HepG2 (cell line): ENCODE results near the gene TGFBR1. TPM values are rescaled to one million over a fixed set of nuclear protein-coding genes. Genes with fewer than 3 reads are reported as not detected.
A peak's percentile ranks its signal among the peaks of the same experiment; 100 is the strongest.

Experiments used
- AHR ChIP-seq: IDR thresholded peaks from 2 replicates; pipeline ENCODE4 v1.6.1; 2018; ENCODE audit warnings: missing genetic modification reagents, missing compliant biosample characterization
- ATF7-NPFF ChIP-seq: sonication (generic); formaldehyde crosslinking; IDR thresholded peaks from 2 replicates; pipeline ENCODE4 v1.8.1; 2023; ENCODE audit warnings: mild to moderate bottlenecking, low read depth, missing genetic modification reagents, moderate library complexity
- FOSL2 ChIP-seq: sonication (generic); formaldehyde crosslinking; IDR thresholded peaks from 2 replicates; pipeline ENCODE4 v1.4.0; 2020; ENCODE audit warnings: missing genetic modification reagents
- MTA3 ChIP-seq: sonication (generic); formaldehyde crosslinking; IDR thresholded peaks from 2 replicates; pipeline ENCODE4 v1.4.0; 2020; ENCODE audit warnings: missing genetic modification reagents
- NAIF1 ChIP-seq: sonication (generic); formaldehyde crosslinking; IDR thresholded peaks from 2 replicates; pipeline ENCODE4 v1.5.0; 2020; ENCODE audit warnings: mild to moderate bottlenecking, missing genetic modification reagents, borderline replicate concordance
- NCOR1 ChIP-seq: fragments of 200-600 bp; sonication (generic); IDR thresholded peaks from 2 replicates; pipeline ENCODE4 v1.7.0; 2017; ENCODE audit warnings: antibody characterized with exemption, low read length, borderline replicate concordance
- NFKB2 ChIP-seq: sonication (generic); formaldehyde crosslinking; IDR thresholded peaks from 2 replicates; pipeline ENCODE4 v1.4.0; 2020; ENCODE audit warnings: missing genetic modification reagents, borderline replicate concordance
- NFYB ChIP-seq: sonication (generic); formaldehyde crosslinking; IDR thresholded peaks from 2 replicates; pipeline ENCODE4 v1.4.0; 2020; ENCODE audit warnings: missing genetic modification reagents
- PAF1 ChIP-seq: IDR thresholded peaks from 2 replicates; pipeline ENCODE4 v1.6.1; 2016; ENCODE audit warnings: missing genetic modification reagents, missing compliant biosample characterization
- POLR2G ChIP-seq: fragments of 200-400 bp; formaldehyde crosslinking; IDR thresholded peaks from 2 replicates; pipeline ENCODE4 v1.6.1; 2018; ENCODE audit warnings: mild to moderate bottlenecking, low read depth, low read length, moderate library complexity
- PRPF4 ChIP-seq: fragments of 200-400 bp; formaldehyde crosslinking; IDR thresholded peaks from 2 replicates; pipeline ENCODE4 v1.6.1; 2016; ENCODE audit warnings: low read length, low read depth; ENCODE audit not compliant: poor library complexity, severe bottlenecking
- RNF2 ChIP-seq: fragments of 450-650 bp; conservative IDR thresholded peaks from 2 replicates; pipeline ENCODE4 v1.6.1; 2016; ENCODE audit warnings: low read depth
- ZBTB1 ChIP-seq: sonication (generic); formaldehyde crosslinking; IDR thresholded peaks from 2 replicates; pipeline ENCODE4 v1.4.0; 2020; ENCODE audit warnings: missing genetic modification reagents, borderline replicate concordance
- ZNF331 ChIP-seq: sonication (generic); formaldehyde crosslinking; IDR thresholded peaks from 2 replicates; pipeline ENCODE4 v1.4.0; 2020; ENCODE audit warnings: missing genetic modification reagents
- ZNF557 ChIP-seq: sonication (generic); formaldehyde crosslinking; IDR thresholded peaks from 2 replicates; pipeline ENCODE4 v1.4.0; 2020; ENCODE audit warnings: missing genetic modification reagents
- ZNF737 ChIP-seq: sonication (generic); formaldehyde crosslinking; IDR thresholded peaks from 2 replicates; pipeline ENCODE4 v1.5.0; 2020; ENCODE audit warnings: missing genetic modification reagents, mild to moderate bottlenecking, borderline replicate concordance
- ZNF776 ChIP-seq: sonication (generic); formaldehyde crosslinking; IDR thresholded peaks from 2 replicates; pipeline ENCODE4 v1.4.0; 2020; ENCODE audit warnings: mild to moderate bottlenecking, missing genetic modification reagents
- ZNF792 ChIP-seq: IDR thresholded peaks from 2 replicates; pipeline ENCODE4 v1.6.1; 2016
- polyA plus RNA-seq, 8 experiments: library from polyadenylated mRNA; depleted of rRNA in 3 of 8; stranded (reverse) in 7 of 8; unstranded in 1 of 8; fragments of >200 nt; fragmentation: Illumina TruSeq in 4 of 8; extraction: Trizol in 4 of 8; gene quantifications; 2 replicates each; pipeline versions ENCODE4 v1.2.1 to v1.2.3, GENCODE V29; 2011 to 2016; ENCODE audit warnings: low read depth in 4 of 8, missing spikeins in 1 of 8, mixed read lengths in 1 of 8; ENCODE audit not compliant: insufficient read depth in 1 of 8
- total RNA-seq, 5 experiments: library from RNA; depleted of rRNA; stranded (reverse); fragments of >200 nt; fragmentation: Illumina TruSeq; extraction: Trizol; gene quantifications; 2 replicates each; pipeline ENCODE4 v1.2.3, GENCODE V29; 2016; ENCODE audit warnings: low read depth in 1 of 5
- TF ChIP-seq, protein P1 (sequence below): sonication (generic); formaldehyde crosslinking; IDR thresholded peaks from 2 replicates; pipeline ENCODE4 v1.4.0; 2020; ENCODE audit warnings: missing genetic modification reagents
- TF ChIP-seq, protein P2 (sequence below): sonication (generic); formaldehyde crosslinking; IDR thresholded peaks from 2 replicates; pipeline ENCODE4 v1.4.0; 2020; ENCODE audit warnings: mild to moderate bottlenecking, low read depth, missing genetic modification reagents
- TF ChIP-seq, protein P3 (sequence below): sonication (generic); formaldehyde crosslinking; IDR thresholded peaks from 2 replicates; pipeline ENCODE4 v1.5.1; 2020; ENCODE audit warnings: missing genetic modification reagents, mild to moderate bottlenecking, borderline replicate concordance
- TF ChIP-seq, protein P4 (sequence below): sonication (generic); formaldehyde crosslinking; IDR thresholded peaks from 2 replicates; pipeline ENCODE4 v1.5.1; 2020; ENCODE audit warnings: mild to moderate bottlenecking, moderate library complexity, missing genetic modification reagents
- TF ChIP-seq, protein P5 (sequence below): sonication (generic); formaldehyde crosslinking; IDR thresholded peaks from 2 replicates; pipeline ENCODE4 v1.8.0; 2023; ENCODE audit warnings: mild to moderate bottlenecking, missing genetic modification reagents

The TGFBR1 gene
- total and polyA plus RNA-seq, 2 of the 13 experiments (the other 11 are each of a cell fraction or from before 2014, with no cell fraction given): 16.8 to 23.9 TPM

DNA sequence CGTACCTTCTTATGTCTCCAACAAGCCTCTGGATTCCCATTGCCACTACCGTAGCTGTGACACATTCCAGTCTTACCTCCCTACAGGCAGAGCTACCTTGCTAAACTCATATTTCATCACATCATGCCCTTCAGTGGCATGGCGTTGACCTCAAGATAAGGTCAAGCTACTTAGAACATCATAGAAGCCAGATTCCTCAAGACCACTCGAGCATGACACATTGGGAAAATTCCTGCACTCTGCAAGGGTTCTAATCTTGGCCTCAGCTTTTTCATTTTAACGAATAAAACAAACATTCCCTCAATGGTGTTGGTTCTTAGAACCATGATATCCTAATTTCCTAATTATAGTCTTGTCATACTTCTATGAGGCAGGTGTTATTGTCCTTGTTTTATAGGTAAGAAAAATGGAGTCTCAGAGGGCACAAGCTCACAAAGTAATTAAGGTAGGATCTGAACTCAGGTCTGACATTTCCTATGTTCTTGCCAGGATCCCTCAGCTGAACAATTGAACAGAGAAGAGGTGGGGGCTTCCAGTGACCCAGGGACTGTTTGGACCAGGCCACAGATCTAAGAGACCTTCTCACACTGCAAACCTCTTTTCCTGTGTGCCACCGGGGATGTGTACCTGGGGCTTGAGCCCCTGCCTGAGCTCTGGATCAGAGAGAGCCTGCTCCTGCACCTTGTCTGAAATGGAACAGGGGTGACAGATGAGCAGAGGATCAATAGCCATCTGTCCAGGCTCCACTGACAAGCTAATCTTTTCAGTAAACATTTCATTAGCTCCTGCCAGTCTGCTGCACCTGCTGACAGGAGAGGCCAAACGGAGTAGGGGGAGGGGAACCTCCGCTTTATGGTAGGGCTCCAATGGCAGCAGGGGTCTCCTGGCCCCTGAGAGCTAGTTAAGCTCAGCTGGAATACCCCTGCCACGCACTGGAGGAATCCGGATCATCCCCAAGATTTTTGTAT is 67.5 kb downstream of the TGFBR1 start (continued):
- TF ChIP-seq PRPF4 (peak; percentile 61), FOSL2 (CRISPR knock-in tag) (peak; percentile 66), MTA3 (no peak), ZNF737 (CRISPR knock-in tag) (no peak), AHR (CRISPR knock-in tag) (no peak), POLR2G (no peak), NCOR1 (no peak), ZNF776 (CRISPR knock-in tag) (no peak), RNF2 (no peak), NFYB (no peak), ZNF331 (peak; percentile 86), ATF7-NPFF (no peak), NAIF1 (CRISPR knock-in tag) (no peak), PAF1 (CRISPR knock-in tag) (no peak), NFKB2 (CRISPR knock-in tag) (no peak), ZNF557 (no peak), ZBTB1 (no peak), ZNF792 (CRISPR knock-in tag) (no peak)
- TF ChIP-seq, protein P1, sequence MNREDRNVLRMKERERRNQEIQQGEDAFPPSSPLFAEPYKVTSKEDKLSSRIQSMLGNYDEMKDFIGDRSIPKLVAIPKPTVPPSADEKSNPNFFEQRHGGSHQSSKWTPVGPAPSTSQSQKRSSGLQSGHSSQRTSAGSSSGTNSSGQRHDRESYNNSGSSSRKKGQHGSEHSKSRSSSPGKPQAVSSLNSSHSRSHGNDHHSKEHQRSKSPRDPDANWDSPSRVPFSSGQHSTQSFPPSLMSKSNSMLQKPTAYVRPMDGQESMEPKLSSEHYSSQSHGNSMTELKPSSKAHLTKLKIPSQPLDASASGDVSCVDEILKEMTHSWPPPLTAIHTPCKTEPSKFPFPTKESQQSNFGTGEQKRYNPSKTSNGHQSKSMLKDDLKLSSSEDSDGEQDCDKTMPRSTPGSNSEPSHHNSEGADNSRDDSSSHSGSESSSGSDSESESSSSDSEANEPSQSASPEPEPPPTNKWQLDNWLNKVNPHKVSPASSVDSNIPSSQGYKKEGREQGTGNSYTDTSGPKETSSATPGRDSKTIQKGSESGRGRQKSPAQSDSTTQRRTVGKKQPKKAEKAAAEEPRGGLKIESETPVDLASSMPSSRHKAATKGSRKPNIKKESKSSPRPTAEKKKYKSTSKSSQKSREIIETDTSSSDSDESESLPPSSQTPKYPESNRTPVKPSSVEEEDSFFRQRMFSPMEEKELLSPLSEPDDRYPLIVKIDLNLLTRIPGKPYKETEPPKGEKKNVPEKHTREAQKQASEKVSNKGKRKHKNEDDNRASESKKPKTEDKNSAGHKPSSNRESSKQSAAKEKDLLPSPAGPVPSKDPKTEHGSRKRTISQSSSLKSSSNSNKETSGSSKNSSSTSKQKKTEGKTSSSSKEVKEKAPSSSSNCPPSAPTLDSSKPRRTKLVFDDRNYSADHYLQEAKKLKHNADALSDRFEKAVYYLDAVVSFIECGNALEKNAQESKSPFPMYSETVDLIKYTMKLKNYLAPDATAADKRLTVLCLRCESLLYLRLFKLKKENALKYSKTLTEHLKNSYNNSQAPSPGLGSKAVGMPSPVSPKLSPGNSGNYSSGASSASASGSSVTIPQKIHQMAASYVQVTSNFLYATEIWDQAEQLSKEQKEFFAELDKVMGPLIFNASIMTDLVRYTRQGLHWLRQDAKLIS (CRISPR knock-in tag): no peak
- TF ChIP-seq, protein P2, sequence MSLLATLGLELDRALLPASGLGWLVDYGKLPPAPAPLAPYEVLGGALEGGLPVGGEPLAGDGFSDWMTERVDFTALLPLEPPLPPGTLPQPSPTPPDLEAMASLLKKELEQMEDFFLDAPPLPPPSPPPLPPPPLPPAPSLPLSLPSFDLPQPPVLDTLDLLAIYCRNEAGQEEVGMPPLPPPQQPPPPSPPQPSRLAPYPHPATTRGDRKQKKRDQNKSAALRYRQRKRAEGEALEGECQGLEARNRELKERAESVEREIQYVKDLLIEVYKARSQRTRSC (CRISPR knock-in tag): no peak
- TF ChIP-seq, protein P3, sequence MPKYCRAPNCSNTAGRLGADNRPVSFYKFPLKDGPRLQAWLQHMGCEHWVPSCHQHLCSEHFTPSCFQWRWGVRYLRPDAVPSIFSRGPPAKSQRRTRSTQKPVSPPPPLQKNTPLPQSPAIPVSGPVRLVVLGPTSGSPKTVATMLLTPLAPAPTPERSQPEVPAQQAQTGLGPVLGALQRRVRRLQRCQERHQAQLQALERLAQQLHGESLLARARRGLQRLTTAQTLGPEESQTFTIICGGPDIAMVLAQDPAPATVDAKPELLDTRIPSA: no peak
- TF ChIP-seq, protein P4, sequence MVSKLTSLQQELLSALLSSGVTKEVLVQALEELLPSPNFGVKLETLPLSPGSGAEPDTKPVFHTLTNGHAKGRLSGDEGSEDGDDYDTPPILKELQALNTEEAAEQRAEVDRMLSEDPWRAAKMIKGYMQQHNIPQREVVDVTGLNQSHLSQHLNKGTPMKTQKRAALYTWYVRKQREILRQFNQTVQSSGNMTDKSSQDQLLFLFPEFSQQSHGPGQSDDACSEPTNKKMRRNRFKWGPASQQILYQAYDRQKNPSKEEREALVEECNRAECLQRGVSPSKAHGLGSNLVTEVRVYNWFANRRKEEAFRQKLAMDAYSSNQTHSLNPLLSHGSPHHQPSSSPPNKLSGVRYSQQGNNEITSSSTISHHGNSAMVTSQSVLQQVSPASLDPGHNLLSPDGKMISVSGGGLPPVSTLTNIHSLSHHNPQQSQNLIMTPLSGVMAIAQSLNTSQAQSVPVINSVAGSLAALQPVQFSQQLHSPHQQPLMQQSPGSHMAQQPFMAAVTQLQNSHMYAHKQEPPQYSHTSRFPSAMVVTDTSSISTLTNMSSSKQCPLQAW (CRISPR knock-in tag): no peak
- TF ChIP-seq, protein P5, sequence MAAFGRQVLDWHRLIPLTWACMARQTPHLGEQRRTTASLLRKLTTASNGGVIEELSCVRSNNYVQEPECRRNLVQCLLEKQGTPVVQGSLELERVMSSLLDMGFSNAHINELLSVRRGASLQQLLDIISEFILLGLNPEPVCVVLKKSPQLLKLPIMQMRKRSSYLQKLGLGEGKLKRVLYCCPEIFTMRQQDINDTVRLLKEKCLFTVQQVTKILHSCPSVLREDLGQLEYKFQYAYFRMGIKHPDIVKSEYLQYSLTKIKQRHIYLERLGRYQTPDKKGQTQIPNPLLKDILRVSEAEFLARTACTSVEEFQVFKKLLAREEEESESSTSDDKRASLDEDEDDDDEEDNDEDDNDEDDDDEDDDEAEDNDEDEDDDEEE: no peak
